Frontal cortex (tissue), 1 donor: Measurements from ENCODE around the gene TIMP2. TPM values are rescaled to one million over a fixed set of nuclear protein-coding genes. Genes with fewer than 3 reads are reported as not detected.

Experiments
- total RNA-seq: library from RNA; depleted of rRNA; stranded (reverse); fragments of >200 nt; gene quantifications from one replicate; pipeline ENCODE4 v1.2.3, GENCODE V29; 2014

TIMP2 gene
- total RNA-seq, 1 donor from 2014 or later, result 33.8 TPM

Other genes starting within 250 kb of the TIMP2 start
- 53.4 TPM for gene CYTH1, start 143.1 kb downstream of the TIMP2 start, total RNA-seq
- 18.8 TPM for gene USP36, start 84.6 kb downstream of the TIMP2 start, total RNA-seq
- 1.2 TPM for gene CEP295NL, start 22.2 kb downstream of the TIMP2 start, total RNA-seq
- 10.6 TPM for gene LGALS3BP, start 54.5 kb upstream of the TIMP2 start, total RNA-seq
- 17.5 TPM for gene CANT1, start 84.4 kb upstream of the TIMP2 start, total RNA-seq
- 0.41 TPM for gene C1QTNF1, start 98.8 kb upstream of the TIMP2 start, total RNA-seq
- gene ENGASE, start 149.4 kb upstream of the TIMP2 start, total RNA-seq, result 11.0 TPM